Activated T-cell treated with anti-CD3 and anti-CD28 coated beads, Interleukin-2, amount 50 U/mL, for 4 hours (primary cell): Measurements from ENCODE around the gene PSD2. TPM values are rescaled to one million over a fixed set of nuclear protein-coding genes. Genes with fewer than 3 reads are reported as not detected.
"Not testable (repeated sequence)": the region's sequence is repeated elsewhere in the genome, so short reads cannot be mapped to it uniquely, and the experiment has no call there.

Experiments
- ATAC-seq, 2 donors: fragments of 200-7000 bp; cut with Tn5 transposase; one replicate each; pipeline ENCODE4 v1.10.0; 2021
- DNase-seq: peaks from one replicate; pipeline ENCODE4 v3.0.0-alpha.2; 2020
- H3K27me3 Mint-ChIP-seq: one replicate; pipeline ENCODE4 v1.8.0; 2021; ENCODE audit warnings: low read depth, mixed read lengths
- H3K36me3 Mint-ChIP-seq: one replicate; pipeline ENCODE4 v1.8.0; 2022; ENCODE audit warnings: mixed read lengths; ENCODE audit not compliant: insufficient read depth
- H3K4me1 Mint-ChIP-seq: one replicate; pipeline ENCODE4 v1.8.0; 2021; ENCODE audit warnings: low read depth, mixed read lengths
- H3K4me3 Mint-ChIP-seq: one replicate; pipeline ENCODE4 v1.8.0; 2021; ENCODE audit warnings: mild to moderate bottlenecking, moderate library complexity, mixed read lengths
- H3K9me3 Mint-ChIP-seq: one replicate; pipeline ENCODE4 v1.8.0; 2021; ENCODE audit warnings: mixed read lengths
- total RNA-seq, 3 donors: library from RNA; stranded (reverse); gene quantifications; one replicate each; pipeline ENCODE4 v1.2.1, GENCODE V29; 2021

Gene PSD2
- total RNA-seq, 3 donors from 2014 or later = not detected

DNA sequence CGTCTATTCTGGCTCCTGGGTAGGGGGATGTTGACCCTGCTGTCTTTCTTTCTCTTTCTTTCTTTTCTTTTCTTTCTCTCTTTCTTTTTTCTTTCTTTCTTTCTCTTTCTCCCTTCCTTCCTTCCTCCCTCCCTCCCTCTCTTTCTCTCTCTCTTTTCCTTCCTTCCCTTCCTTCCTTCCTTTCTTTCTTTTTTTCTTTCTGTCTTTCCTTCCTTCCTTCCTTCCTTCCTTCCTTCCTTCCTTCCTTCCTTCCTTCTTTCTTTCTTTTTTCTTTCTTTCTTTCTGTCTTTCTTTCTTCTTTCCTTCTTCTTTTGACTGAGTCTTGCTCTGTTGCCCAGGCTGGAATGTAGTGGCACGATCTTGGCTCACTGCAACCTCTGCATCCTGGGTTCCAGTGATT is 3.0 kb upstream of the PSD2 start:
- H3K4me1 Mint-ChIP-seq = peaks cover 12% of the 10 kb centered on the region
- H3K36me3 Mint-ChIP-seq, DNase-seq, H3K4me3 Mint-ChIP-seq, H3K9me3 Mint-ChIP-seq, ATAC-seq: not testable (repeated sequence)
- peaks cover 43% of the 10 kb centered on the region for H3K27me3 Mint-ChIP-seq

DNA sequence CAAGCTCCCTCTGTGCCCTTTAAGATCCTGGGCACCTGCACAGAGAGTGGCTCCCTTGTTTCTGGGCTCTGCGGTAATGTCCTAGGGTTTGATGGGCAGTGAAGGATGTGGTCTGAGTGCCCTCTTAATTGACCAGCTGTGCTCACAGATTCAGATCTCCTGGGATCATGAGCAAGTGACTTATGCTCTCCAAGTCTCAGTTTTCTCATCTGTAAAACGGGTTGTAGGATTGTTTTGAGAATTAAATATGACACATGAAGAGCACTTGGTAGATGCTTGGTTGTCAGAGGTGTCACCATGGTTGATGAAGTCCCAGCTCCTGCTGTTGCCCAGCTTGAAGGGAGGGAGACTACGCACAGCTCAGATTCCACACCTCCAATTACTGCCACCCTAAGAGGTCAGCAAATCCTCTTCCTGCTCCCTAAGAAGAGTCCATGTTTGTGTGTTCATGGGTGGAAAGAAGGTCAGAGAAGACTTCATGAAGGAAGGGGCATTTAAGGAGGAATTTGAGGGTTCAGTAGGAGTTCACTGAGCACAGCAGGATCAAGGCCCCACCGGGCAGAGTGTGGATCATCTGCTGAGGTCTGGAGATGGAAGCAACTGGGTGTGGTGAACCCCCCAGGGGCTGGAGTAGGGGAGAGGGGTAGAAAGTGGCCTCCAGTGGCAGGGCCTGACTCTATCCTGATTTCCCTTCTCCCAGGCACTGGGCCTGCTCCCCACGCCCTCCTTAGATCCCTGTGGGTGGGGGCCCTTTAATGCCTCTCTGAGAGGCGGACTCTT is 1.4 kb upstream of the PSD2 start:
- no peak for DNase-seq
- Mint-ChIP-seq H3K4me1 (peaks cover 8% of the 10 kb centered on the region), H3K27me3 (peaks cover 58% of the 10 kb centered on the region), H3K4me3 (peak overlapping the region; percentile 47), H3K9me3 (no peaks in the 10 kb centered on the region), H3K36me3 (no peaks in the 10 kb centered on the region)
- ATAC-seq = no peak

DNA sequence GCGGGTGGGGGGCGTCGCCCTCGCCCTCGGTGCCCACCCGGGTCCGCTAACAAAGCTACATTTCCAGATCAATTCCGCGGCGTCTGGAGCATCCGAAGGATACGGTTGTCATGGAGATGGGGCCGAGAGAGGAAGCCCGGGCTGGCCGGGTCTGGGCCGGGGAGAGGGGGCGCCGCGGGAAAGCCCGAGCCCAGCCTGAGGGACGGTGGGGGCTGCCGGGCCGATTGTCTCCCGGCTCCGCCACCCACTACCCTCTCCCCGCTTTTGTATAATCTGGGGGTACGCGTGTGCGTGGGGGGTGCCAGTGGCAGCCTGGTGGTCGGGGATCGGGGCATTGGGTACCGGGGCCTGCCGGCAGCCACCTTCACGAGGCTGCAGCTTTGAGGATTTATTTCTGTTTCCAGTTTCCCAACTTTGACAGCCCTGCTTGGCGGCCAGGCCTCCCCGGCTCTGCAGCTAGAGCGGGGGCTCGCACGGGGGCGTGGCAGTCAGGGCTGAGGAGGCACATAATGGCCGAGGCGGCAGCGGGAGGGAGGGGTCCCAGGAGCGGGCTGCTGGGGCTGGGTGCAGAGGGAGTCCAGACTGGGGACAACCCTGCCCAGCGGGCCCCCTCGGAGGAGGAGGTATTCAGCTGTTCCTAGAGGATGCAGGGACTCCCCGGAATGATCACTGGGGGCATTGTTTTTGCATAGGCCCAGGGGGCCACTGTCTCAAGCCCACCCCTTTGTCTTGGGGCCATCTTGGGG is 626 bp downstream of the PSD2 start:
- DNase-seq (no peak), ATAC-seq (peak; percentile 19 to 25)
- H3K4me1 Mint-ChIP-seq = peaks cover 8% of the 10 kb centered on the region
- H3K27me3 Mint-ChIP-seq = peaks cover 70% of the 10 kb centered on the region
- H3K9me3 Mint-ChIP-seq = no peaks in the 10 kb centered on the region
- H3K4me3 Mint-ChIP-seq = peak overlapping the region; percentile 49
- H3K36me3 Mint-ChIP-seq = no peaks in the 10 kb centered on the region

DNA sequence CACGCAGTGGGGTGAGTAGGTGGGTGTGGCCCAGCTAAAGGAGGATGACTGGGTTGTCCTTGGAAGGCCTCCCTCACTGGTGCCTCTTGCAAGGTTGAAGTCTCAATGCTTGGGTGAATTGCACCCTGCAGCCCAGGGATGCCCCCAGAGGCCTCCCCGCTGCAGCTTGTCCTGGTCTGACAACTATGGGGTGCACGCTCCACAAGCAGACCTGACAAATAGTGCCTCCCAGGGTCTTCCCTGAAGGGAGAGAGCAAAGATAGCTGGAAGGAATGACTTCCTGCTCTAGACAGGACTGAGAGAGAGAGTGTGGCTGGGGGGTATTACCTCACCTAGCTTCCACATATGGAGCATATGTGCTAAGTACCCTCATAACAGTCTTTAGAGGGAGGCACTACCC is 1.7 kb downstream of the PSD2 start:
- no peak overlapping the region for H3K4me3 Mint-ChIP-seq
- H3K36me3 Mint-ChIP-seq = no peaks in the 10 kb centered on the region
- H3K9me3 Mint-ChIP-seq = no peaks in the 10 kb centered on the region
- H3K4me1 Mint-ChIP-seq = peaks cover 8% of the 10 kb centered on the region
- DNase-seq (no peak), ATAC-seq (no peak)
- peaks cover 76% of the 10 kb centered on the region for H3K27me3 Mint-ChIP-seq

DNA sequence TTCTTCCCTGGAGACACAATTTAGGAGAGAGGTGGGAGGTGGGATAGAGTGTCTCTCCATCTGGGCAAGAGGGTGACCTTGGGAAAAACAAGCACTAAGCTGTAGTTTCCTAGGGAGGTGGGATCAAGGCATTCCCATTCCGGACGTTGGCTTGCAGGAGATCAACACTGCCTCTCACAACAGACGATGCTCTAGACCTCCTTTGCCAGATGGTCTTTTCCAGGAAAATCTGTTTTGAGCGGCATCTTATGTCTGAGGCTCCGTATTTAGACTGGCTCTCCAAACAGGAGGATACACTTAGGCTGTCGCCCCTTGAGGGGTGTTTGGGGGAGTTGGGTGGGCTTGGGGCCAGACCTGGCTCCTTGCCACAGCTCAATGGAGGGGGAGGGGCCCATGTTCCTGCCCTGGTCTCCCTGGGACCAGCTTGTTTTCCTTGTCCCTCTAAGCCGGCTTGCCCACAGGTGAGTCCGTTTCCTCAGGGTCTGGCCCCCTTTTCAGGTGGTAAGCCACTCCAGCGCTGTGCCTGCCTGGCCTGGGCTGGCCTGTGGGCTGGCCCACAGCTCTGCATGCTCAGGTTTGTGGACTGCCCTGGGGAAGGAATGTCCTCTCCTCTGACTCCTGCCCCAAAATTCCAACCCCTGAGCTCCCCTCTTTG is 2.4 kb downstream of the PSD2 start:
- no peaks in the 10 kb centered on the region for H3K36me3 Mint-ChIP-seq
- no peak overlapping the region for H3K4me3 Mint-ChIP-seq
- DNase-seq (no peak), ATAC-seq (no peak)
- H3K4me1 Mint-ChIP-seq = peaks cover 8% of the 10 kb centered on the region
- no peaks in the 10 kb centered on the region for H3K9me3 Mint-ChIP-seq
- H3K27me3 Mint-ChIP-seq = peaks cover 71% of the 10 kb centered on the region

DNA sequence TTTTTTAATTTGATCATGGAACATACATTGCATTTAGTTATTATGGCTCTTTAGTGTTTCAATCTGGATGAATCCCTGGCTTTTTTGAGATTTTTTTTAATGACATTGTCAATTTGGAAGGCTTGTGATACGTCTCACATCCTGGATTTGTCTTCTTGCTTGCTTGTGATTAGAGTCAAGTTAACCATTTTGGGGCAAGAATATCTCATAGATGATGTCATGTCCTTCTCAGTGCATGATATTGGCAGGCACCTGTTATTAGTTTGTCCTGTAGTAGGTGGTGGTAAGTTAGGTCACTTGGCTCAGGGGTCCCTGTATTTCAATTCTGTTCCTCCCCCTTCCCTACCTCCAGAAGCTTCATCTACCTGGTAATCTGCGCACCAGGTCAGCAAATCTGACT is 3.3 kb downstream of the PSD2 start:
- no peak for ATAC-seq
- no peaks in the 10 kb centered on the region for H3K36me3 Mint-ChIP-seq
- no peaks in the 10 kb centered on the region for H3K9me3 Mint-ChIP-seq
- H3K27me3 Mint-ChIP-seq = peaks cover 65% of the 10 kb centered on the region
- DNase-seq = no peak
- H3K4me3 Mint-ChIP-seq = no peak overlapping the region
- peaks cover 8% of the 10 kb centered on the region for H3K4me1 Mint-ChIP-seq

DNA sequence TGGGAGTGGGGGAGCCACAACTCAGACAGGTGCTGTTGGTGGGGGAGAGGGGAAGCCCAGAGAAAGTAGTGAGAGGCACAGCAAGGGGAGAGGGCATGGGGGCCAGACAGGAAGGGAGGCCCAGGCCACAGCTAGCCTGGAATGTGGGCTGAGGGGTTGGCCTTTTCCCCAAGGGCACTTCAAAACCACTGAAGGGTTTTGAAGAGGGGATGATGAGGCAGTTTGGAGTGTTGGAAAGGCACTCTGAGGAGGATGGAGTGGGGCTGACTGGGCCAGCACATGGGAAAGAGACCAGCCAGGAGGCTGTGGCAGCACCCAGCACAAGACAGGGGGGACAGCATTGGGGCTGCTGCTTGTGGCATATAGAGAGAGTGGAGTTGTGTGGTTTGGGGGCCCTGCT is 3.8 kb downstream of the PSD2 start:
- no peaks in the 10 kb centered on the region for H3K36me3 Mint-ChIP-seq
- no peak for ATAC-seq
- no peak overlapping the region for H3K4me3 Mint-ChIP-seq

DNA sequence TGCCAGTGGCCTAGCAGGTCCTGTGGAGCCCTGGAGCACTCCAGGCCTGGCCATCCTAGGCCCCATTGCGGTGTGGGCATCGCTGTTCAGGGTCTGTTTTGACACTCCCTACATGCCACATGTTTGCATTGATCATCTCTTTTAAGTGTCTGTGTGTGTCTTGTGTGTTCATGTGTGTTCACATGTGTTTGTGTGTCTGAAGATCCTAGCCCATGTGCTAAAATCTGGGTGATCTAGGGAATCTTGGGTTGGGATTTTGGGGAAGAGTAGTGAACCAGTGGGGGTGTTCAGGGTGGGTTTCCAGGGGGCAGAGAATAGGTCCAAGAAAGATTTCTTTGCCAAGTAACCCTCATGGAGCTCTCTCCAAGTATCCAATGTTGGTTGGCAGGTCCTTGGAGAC is 8.4 kb downstream of the PSD2 start:
- DNase-seq = no peak
- peaks cover 41% of the 10 kb centered on the region for H3K27me3 Mint-ChIP-seq
- no peak for ATAC-seq
- H3K4me3 Mint-ChIP-seq = no peak overlapping the region
- no peaks in the 10 kb centered on the region for H3K9me3 Mint-ChIP-seq
- no peaks in the 10 kb centered on the region for H3K4me1 Mint-ChIP-seq
- H3K36me3 Mint-ChIP-seq = no peaks in the 10 kb centered on the region

More for the DNA sequence above, 3.8 kb downstream of the PSD2 start:
- Mint-ChIP-seq H3K9me3 (no peaks in the 10 kb centered on the region), H3K4me1 (peaks cover 8% of the 10 kb centered on the region), H3K27me3 (peaks cover 64% of the 10 kb centered on the region)
- DNase-seq = no peak

DNA sequence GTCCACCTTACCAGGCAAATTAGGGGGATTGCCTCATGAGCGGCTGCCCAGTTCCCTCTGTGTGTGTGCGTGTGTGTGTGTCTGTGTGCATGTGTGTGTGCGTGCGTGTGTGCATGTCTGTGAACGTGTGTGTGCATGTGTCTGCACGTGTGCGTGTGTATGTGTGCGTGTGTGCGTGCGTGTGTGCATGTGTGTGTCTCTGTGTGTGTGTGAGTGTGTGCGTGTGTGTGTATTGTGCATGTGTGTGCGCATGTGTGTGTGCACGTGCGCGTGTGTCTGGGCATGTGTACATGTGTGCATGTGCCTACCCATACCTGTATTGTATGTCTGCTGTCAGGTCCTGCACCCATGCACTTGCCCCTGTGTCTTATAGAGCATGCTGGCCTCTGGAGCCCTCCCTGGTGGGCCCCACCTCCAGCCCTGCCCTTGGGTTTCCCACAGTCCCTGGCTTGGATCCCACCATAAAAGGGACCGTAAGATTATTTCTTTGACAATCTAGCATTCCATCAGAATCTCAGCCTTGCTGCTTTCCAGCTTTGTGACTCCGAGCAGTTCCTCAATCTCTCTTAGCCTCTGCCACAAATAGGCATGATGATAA is 9.3 kb downstream of the PSD2 start:
- no peak for ATAC-seq
- no peak overlapping the region for H3K4me3 Mint-ChIP-seq
- no peaks in the 10 kb centered on the region for H3K36me3 Mint-ChIP-seq
- H3K9me3 Mint-ChIP-seq = no peaks in the 10 kb centered on the region
- no peak for DNase-seq
- no peaks in the 10 kb centered on the region for H3K4me1 Mint-ChIP-seq
- peaks cover 38% of the 10 kb centered on the region for H3K27me3 Mint-ChIP-seq

DNA sequence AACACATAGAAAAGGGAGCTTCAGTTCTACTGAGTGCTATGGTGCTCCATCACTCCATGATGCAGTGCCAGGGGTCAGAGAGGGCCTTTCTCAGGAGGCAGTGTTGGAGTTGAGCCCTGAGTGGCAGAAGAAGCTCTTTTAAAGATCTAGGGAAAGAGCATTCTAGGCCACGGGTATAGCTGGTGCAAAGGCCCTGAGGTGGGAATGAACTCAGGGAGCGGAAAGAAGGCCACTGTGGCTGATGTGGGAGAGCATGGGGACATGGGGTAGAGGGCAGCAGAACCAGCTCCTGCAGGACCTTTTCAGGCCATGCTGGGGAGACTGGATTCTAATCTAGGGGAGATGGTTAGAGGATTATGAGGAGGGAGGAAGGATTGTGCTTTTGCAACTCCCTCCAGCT is 9.9 kb downstream of the PSD2 start:
- no peaks in the 10 kb centered on the region for H3K9me3 Mint-ChIP-seq
- H3K27me3 Mint-ChIP-seq = peaks cover 44% of the 10 kb centered on the region
- ATAC-seq (no peak), DNase-seq (no peak)
- no peaks in the 10 kb centered on the region for H3K36me3 Mint-ChIP-seq
- no peak overlapping the region for H3K4me3 Mint-ChIP-seq
- no peaks in the 10 kb centered on the region for H3K4me1 Mint-ChIP-seq

DNA sequence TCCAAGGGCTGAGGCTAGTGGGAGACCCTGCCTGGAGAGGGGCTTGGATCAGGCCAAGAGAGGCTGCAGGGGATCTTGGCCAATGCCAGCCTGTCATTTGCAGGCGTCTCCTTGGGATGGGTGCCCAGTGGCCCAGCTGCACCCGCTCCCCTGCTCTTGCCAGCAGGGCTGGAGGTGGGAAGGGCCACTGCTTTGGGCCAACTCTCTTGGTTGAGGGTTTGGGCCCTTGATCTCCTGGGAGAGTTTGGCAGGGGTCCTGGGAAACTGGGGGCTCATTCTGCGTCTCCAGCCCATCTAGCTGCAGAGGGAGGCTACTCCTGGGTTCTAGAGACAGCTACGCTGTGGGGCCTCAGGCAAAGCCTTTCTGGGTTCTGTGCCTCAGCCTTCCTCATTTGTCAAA is 10.5 kb downstream of the PSD2 start:
- Mint-ChIP-seq H3K27me3 (peaks cover 40% of the 10 kb centered on the region), H3K9me3 (no peaks in the 10 kb centered on the region), H3K4me1 (no peaks in the 10 kb centered on the region), H3K4me3 (no peak overlapping the region), H3K36me3 (no peaks in the 10 kb centered on the region)
- no peak for DNase-seq
- ATAC-seq = no peak

DNA sequence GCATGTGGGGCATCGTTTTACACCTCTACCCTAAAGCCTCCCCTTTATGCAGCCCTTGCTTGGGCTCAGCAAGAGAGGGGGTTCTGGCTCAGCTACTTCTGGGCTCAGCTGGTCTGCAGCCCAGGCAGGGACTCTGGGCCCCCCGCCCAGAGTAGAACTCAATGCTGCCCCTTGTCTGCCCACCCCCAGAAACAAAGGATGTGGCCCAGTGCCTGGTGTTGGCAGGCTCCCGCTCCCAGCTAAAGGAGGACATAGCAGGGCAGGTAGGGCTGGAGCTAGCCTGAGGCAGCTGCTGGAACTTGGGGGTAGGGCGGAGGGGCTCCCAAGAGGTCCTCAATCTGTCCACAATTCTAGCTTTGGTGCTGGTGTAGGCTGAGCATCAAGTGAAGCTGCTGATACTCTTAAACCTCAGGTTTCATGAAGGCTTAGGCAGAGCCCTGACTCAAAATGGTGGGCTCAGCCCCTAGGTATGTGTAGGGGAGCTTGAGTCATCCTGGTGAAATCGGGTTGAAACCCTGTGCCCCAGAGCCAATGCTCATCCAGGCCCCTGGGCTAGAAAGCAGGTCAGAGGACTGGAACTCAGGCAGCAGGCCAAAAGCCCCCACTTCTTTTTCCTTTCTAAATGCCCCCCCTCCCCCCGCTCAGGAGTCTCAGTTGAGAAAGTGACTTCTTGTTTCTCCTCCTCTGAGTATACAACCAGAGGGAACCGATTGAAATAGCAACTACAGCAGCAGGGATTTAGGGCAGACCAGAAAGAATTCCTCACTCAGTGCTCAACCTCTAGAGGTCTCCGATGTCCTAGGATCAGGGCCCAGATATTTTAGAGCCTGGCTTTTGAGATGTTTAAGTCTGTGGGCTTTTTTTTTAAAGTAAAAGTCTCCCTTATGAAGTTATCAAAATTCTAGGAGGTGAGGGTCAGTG is 11.4 kb downstream of the PSD2 start:
- no peaks in the 10 kb centered on the region for H3K4me1 Mint-ChIP-seq
- H3K27me3 Mint-ChIP-seq = peaks cover 31% of the 10 kb centered on the region
- ATAC-seq = peak in 1 of 2 donors; percentile 28
- no peak overlapping the region for H3K4me3 Mint-ChIP-seq
- no peaks in the 10 kb centered on the region for H3K9me3 Mint-ChIP-seq
- no peak for DNase-seq
- no peaks in the 10 kb centered on the region for H3K36me3 Mint-ChIP-seq

DNA sequence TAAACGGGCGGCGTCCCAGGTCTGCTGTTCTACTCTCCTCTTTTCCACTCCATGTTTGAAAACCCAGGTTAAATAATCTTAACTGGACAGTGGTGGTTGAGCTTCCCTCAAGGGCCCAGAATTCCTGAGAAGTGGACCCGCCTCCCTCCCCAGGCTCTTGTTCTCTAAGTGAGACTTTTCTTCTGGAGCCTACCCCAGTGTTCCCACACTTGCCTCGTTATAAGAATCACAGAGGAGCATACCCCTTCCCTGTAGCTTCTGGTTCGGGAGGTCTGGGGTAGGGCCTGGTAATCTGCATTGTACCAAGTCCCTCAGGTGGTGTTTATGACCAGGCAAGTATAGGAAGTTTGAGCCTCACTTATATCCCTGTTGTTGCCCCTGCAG is 12.0 kb downstream of the PSD2 start:
- Mint-ChIP-seq H3K4me1 (no peaks in the 10 kb centered on the region), H3K27me3 (peaks cover 29% of the 10 kb centered on the region), H3K36me3 (no peaks in the 10 kb centered on the region), H3K4me3 (no peak overlapping the region), H3K9me3 (no peaks in the 10 kb centered on the region)
- ATAC-seq (no peak), DNase-seq (no peak)
